HEK293 (cell line): Measurements from ENCODE around the gene ITGB4.

ENCODE experiments used
- ELK4 ChIP-seq: IDR thresholded peaks from 2 replicates; pipeline ENCODE4 v1.6.1; 2011; ENCODE audit warnings: mild to moderate bottlenecking, low read depth, low read length, borderline replicate concordance
- KLF17 ChIP-seq: fragments of 450-650 bp; formaldehyde crosslinking; IDR thresholded peaks from 2 replicates; pipeline ENCODE4 v1.5.1; 2016; ENCODE audit warnings: missing biosample characterization, missing genetic modification characterization
- KLF7 ChIP-seq: fragments of 450-650 bp; formaldehyde crosslinking; IDR thresholded peaks from 2 replicates; pipeline ENCODE4 v1.5.1; 2016; ENCODE audit warnings: missing biosample characterization, missing genetic modification characterization, borderline replicate concordance
- KLF9 ChIP-seq: fragments of 450-650 bp; formaldehyde crosslinking; IDR thresholded peaks from 2 replicates; pipeline ENCODE4 v1.5.1; 2016; ENCODE audit warnings: missing biosample characterization, missing genetic modification characterization, low read depth
- OSR2 ChIP-seq: fragments of 450-650 bp; formaldehyde crosslinking; IDR thresholded peaks from 2 replicates; pipeline ENCODE4 v1.5.1; 2016; ENCODE audit warnings: missing biosample characterization, missing genetic modification characterization
- OVOL3 ChIP-seq: fragments of 450-650 bp; formaldehyde crosslinking; IDR thresholded peaks from 2 replicates; pipeline ENCODE4 v1.5.1; 2016; ENCODE audit warnings: missing biosample characterization, missing genetic modification characterization
- PATZ1 ChIP-seq: fragments of 450-650 bp; formaldehyde crosslinking; IDR thresholded peaks from 2 replicates; pipeline ENCODE4 v1.5.1; 2016; ENCODE audit warnings: missing biosample characterization, missing genetic modification characterization
- REPIN1 ChIP-seq: fragments of 450-650 bp; formaldehyde crosslinking; IDR thresholded peaks from 2 replicates; pipeline ENCODE4 v1.5.1; 2017; ENCODE audit warnings: missing biosample characterization, missing genetic modification characterization, low read depth
- SETDB1 ChIP-seq: IDR thresholded peaks from one replicate; pipeline ENCODE4 v1.6.1; 2017; ENCODE audit warnings: mild to moderate bottlenecking, low read length, moderate library complexity, mixed read lengths; ENCODE audit not compliant: insufficient read length
- SP2 ChIP-seq: fragments of 450-650 bp; formaldehyde crosslinking; IDR thresholded peaks from 2 replicates; pipeline ENCODE4 v1.5.1; 2016; ENCODE audit warnings: missing biosample characterization, missing genetic modification characterization
- WT1 ChIP-seq: fragments of 450-650 bp; formaldehyde crosslinking; IDR thresholded peaks from 2 replicates; pipeline ENCODE4 v1.5.1; 2016; ENCODE audit warnings: missing biosample characterization, missing genetic modification characterization
- ZBTB26 ChIP-seq: fragments of 450-650 bp; formaldehyde crosslinking; optimal IDR thresholded peaks from 2 replicates; pipeline ENCODE3; 2016; ENCODE audit warnings: missing biosample characterization, mild to moderate bottlenecking, missing genetic modification characterization
- ZNF148 ChIP-seq: fragments of 450-650 bp; formaldehyde crosslinking; IDR thresholded peaks from 2 replicates; pipeline ENCODE4 v1.5.0; 2017; ENCODE audit warnings: missing biosample characterization, missing genetic modification characterization, borderline replicate concordance
- ZNF16 ChIP-seq: fragments of 450-650 bp; formaldehyde crosslinking; IDR thresholded peaks from 2 replicates; pipeline ENCODE4 v1.5.1; 2016; ENCODE audit warnings: low read depth, missing biosample characterization, missing genetic modification characterization
- ZNF175 ChIP-seq: fragments of 450-650 bp; formaldehyde crosslinking; IDR thresholded peaks from 2 replicates; pipeline ENCODE4 v1.5.1; 2016; ENCODE audit warnings: missing biosample characterization, missing genetic modification characterization
- ZNF211 ChIP-seq: fragments of 450-650 bp; formaldehyde crosslinking; IDR thresholded peaks from 2 replicates; pipeline ENCODE4 v1.5.1; 2016; ENCODE audit warnings: low read depth, missing biosample characterization, missing genetic modification characterization
- ZNF324 ChIP-seq: fragments of 450-650 bp; formaldehyde crosslinking; IDR thresholded peaks from 2 replicates; pipeline ENCODE4 v1.5.1; 2016; ENCODE audit warnings: missing biosample characterization, missing genetic modification characterization
- ZNF341 ChIP-seq: fragments of 450-650 bp; formaldehyde crosslinking; IDR thresholded peaks from 2 replicates; pipeline ENCODE4; 2016; ENCODE audit warnings: low read depth, missing biosample characterization, missing genetic modification characterization
- ZNF37A ChIP-seq: fragments of 450-650 bp; IDR thresholded peaks from 2 replicates; pipeline ENCODE4 v1.5.1; 2018; ENCODE audit warnings: missing biosample characterization, missing genetic modification characterization
- ZNF398 ChIP-seq: fragments of 450-650 bp; formaldehyde crosslinking; IDR thresholded peaks from 2 replicates; pipeline ENCODE4 v1.5.1; 2017; ENCODE audit warnings: missing biosample characterization, missing genetic modification characterization
- ZNF529 ChIP-seq: fragments of 450-650 bp; formaldehyde crosslinking; IDR thresholded peaks from 2 replicates; pipeline ENCODE4 v1.5.1; 2017; ENCODE audit warnings: missing genetic modification characterization, missing biosample characterization; ENCODE audit not compliant: insufficient replicate concordance
- ZNF561 ChIP-seq: fragments of 450-650 bp; IDR thresholded peaks from 2 replicates; pipeline ENCODE4 v1.5.1; 2018; ENCODE audit warnings: missing biosample characterization, missing genetic modification characterization, borderline replicate concordance
- ZNF596 ChIP-seq: fragments of 450-650 bp; IDR thresholded peaks from 2 replicates; pipeline ENCODE4 v1.5.0; 2018; ENCODE audit warnings: missing biosample characterization, mild to moderate bottlenecking, missing genetic modification characterization, moderate library complexity
- ZNF600 ChIP-seq: fragments of 450-650 bp; formaldehyde crosslinking; IDR thresholded peaks from 2 replicates; pipeline ENCODE4 v1.5.1; 2016; ENCODE audit warnings: missing biosample characterization, missing genetic modification characterization
- ZNF664 ChIP-seq: fragments of 450-650 bp; formaldehyde crosslinking; IDR thresholded peaks from 2 replicates; pipeline ENCODE4 v1.5.1; 2016; ENCODE audit warnings: missing biosample characterization, missing genetic modification characterization
- ZNF777 ChIP-seq: fragments of 450-650 bp; formaldehyde crosslinking; IDR thresholded peaks from 2 replicates; pipeline ENCODE4 v1.5.1; 2017; ENCODE audit warnings: missing biosample characterization, missing genetic modification characterization, borderline replicate concordance
- ZSCAN18 ChIP-seq: fragments of 450-650 bp; formaldehyde crosslinking; IDR thresholded peaks from 2 replicates; pipeline ENCODE4 v1.5.1; 2016; ENCODE audit warnings: missing biosample characterization, missing genetic modification characterization

The ITGB4 gene

GRCh38 chr17:75720656-75721462 lies at the start of gene ITGB4 (continued):
- TF ChIP-seq ZNF175 (tag by site-specific recombination) (no peak), ZBTB26 (peak; percentile 56), ZNF664 (no peak), KLF9 (no peak), ZNF596 (tag by site-specific recombination) (0 out of 2 replicates have a peak, but pooled peaks have one; percentile 6), OVOL3 (tag by site-specific recombination) (no peak), ZNF16 (tag by site-specific recombination) (no peak), ZNF600 (tag by site-specific recombination) (peak; percentile 51), KLF7 (no peak), ZNF777 (tag by site-specific recombination) (peak; percentile 86), ZNF324 (tag by site-specific recombination) (no peak), REPIN1 (tag by site-specific recombination) (no peak), ZNF148 (tag by site-specific recombination) (no peak), ELK4 (no peak), ZSCAN18 (tag by site-specific recombination) (no peak), ZNF37A (no peak), PATZ1 (tag by site-specific recombination) (peak; percentile 61; the same call in 1 of the 2 replicates), SETDB1 (no peak), ZNF398 (peak; percentile 94), SP2 (peak; percentile 34; the same call in 1 of the 2 replicates), KLF17 (tag by site-specific recombination) (0 out of 2 replicates have a peak, but pooled peaks have one; percentile 29), ZNF341 (tag by site-specific recombination) (no peak), WT1 (tag by site-specific recombination) (0 out of 2 replicates have a peak, but pooled peaks have one; percentile 12), ZNF211 (tag by site-specific recombination) (no peak), OSR2 (tag by site-specific recombination) (no peak), ZNF529 (tag by site-specific recombination) (no peak), ZNF561 (tag by site-specific recombination) (peak; percentile 44; the same call in 1 of the 2 replicates)
